Measurements from ENCODE around the gene PKDREJ.
"Not testable (repeated sequence)": the region's sequence is repeated elsewhere in the genome, so short reads cannot be mapped to it uniquely, and the experiment has no call there.

Gene PKDREJ

DNA sequence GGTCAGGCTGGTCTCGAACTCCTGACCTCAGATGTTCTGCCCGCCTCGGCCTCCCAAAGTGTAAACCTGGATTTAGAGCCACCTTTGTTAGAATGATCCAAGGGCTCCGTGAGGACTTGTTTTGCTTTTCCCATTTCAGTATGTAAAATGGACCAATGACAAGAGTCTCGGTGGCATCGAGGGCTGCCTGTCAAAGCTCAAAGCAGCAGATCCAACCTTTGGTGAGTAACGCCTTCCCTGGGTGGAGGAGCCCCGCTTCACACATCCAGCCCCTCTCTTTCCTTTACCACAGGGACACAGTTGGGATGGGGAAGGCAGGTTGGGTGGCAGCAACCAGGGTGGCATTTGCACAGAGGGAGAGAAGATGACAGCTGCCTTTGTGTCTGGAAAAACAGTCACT is 9.1 kb upstream of the PKDREJ start:
- Histone ChIP-seq H3K9me3 (ENCODE audit: insufficient read depth, low read length) (peaks cover 8% of the 10 kb centered on the region; the same call in 1 of the 2 replicates), H3K9ac (ENCODE audit: insufficient read length, low read depth) (no peak overlapping the region), H3K36me3 (ENCODE audit: insufficient read depth, insufficient read length, low read length) (peaks cover 50% of the 10 kb centered on the region), H3K4me3 (ENCODE audit: insufficient read length, low read depth) (no peak overlapping the region), H3K4me1 (ENCODE audit: insufficient read depth, insufficient read length) (peaks cover 2% of the 10 kb centered on the region), H3K27me3 (ENCODE audit: insufficient read depth, insufficient read length) (peaks cover 2% of the 10 kb centered on the region)
- TF ChIP-seq ZNF274 (IDR thresholded peaks at IDR 0.05; ENCODE audit: low read depth, low read length) (no peak), YY1 (IDR thresholded peaks at IDR 0.05; ENCODE audit: insufficient read depth, insufficient read length) (no peak), SUZ12 (IDR thresholded peaks at IDR 0.05; ENCODE audit: extremely low read depth, insufficient read depth, insufficient read length) (no peak)
- DNase-seq (ENCODE audit: low read depth, low spot score) = no peak

DNA sequence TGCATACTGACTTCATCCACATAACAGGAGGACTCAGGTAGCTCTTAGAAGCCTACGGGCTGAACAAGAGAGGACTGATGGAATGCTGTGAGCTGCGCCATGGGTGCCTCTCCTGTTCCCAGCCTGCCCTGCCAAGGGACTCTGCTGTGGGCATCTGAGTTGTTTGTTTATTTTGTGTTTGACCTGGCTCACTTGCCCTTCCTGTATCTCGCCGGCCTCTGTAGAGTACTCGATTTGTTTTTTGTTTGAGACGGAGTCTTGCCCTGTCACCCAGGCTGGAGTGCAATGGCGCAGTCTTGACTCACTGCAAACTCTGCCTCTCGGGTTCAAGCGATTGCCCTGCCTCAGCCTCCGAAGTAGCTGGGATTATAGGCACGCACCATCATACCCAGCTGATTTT is 6.4 kb upstream of the PKDREJ start:
- Histone ChIP-seq H3K27me3 (ENCODE audit: insufficient read depth, insufficient read length) (peaks cover 15% of the 10 kb centered on the region), H3K4me3 (ENCODE audit: insufficient read length, low read depth) (no peak overlapping the region), H3K9me3 (ENCODE audit: insufficient read depth, low read length) (peaks cover 13% of the 10 kb centered on the region; the same call in 1 of the 2 replicates), H3K9ac (ENCODE audit: insufficient read length, low read depth) (no peak overlapping the region), H3K4me1 (ENCODE audit: insufficient read depth, insufficient read length) (peaks cover 2% of the 10 kb centered on the region), H3K36me3 (ENCODE audit: insufficient read depth, insufficient read length, low read length) (peaks cover 33% of the 10 kb centered on the region)
- no peak for DNase-seq (ENCODE audit: low read depth, low spot score)
- no peak for TF ChIP-seq SUZ12 (IDR thresholded peaks at IDR 0.05; ENCODE audit: extremely low read depth, insufficient read depth, insufficient read length)
- TF ChIP-seq YY1 (IDR thresholded peaks at IDR 0.05; ENCODE audit: insufficient read depth, insufficient read length) = no peak
- no peak for TF ChIP-seq ZNF274 (IDR thresholded peaks at IDR 0.05; ENCODE audit: low read depth, low read length)

DNA sequence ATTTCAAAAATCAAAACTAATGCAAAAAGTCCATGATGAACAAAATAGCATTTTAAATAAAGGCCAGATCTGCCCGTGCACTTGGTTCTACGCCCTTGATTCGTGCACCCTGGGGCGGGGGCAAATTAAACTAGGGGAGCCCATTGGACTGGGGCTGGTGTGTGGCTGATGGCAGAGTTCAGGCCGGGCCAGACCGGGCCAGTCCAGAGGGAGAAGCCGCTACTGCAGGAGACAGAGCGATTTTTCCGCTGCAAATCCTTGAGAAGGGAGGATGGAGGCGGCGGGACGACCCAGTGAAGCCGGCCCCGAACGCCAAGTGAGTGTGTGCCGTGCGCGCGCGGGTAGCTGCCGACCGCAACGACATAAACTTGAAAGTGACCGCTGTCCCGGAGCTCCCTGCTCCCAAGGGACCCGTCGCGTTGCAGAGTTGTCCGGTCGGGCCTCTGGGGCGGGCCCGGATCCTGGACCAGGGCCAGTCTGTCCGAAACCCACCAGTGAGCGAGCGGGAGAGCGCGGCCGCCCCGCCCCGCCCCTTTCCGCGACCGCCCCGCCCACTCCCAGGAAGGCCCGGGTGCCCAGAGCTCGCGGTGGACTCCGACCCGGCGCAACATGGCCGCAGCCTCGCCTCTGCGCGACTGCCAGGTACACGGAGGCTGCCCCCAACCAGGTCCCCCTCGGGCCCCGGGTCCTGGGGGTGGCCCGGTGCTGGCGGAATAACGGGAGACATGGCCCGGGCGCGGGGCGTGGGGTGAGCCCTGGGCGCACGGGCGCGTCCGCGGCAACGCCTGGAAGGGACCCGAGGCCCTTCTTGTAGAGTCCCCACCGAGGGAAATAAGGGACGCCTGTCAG is 4.5 kb upstream of the PKDREJ start, which contains the start of gene TTC38:
Gene TTC38 (plus strand): TSS at position 578 of the 849 bp plus-strand sequence. CDS start 32 bp downstream, at position 610.
- peak; percentile 25 for DNase-seq (ENCODE audit: low read depth, low spot score)
- Histone ChIP-seq H3K4me3 (ENCODE audit: insufficient read length, low read depth) (peak within 1 kb of the TSS; percentile 67), H3K9me3 (ENCODE audit: insufficient read depth, low read length) (peaks cover 24% of the 10 kb centered on the region; the same call in 1 of the 2 replicates), H3K9ac (ENCODE audit: insufficient read length, low read depth) (peak within 1 kb of the TSS; percentile 72), H3K36me3 (ENCODE audit: insufficient read depth, insufficient read length, low read length) (peaks cover 15% of the 10 kb centered on the region), H3K4me1 (ENCODE audit: insufficient read depth, insufficient read length) (peaks cover 2% of the 10 kb centered on the region), H3K27me3 (ENCODE audit: insufficient read depth, insufficient read length) (peaks cover 28% of the 10 kb centered on the region)
- no peak for TF ChIP-seq SUZ12 (IDR thresholded peaks at IDR 0.05; ENCODE audit: extremely low read depth, insufficient read depth, insufficient read length)
- TF ChIP-seq YY1 (IDR thresholded peaks at IDR 0.05; ENCODE audit: insufficient read depth, insufficient read length) = no peak
- no peak for TF ChIP-seq ZNF274 (IDR thresholded peaks at IDR 0.05; ENCODE audit: low read depth, low read length)

DNA sequence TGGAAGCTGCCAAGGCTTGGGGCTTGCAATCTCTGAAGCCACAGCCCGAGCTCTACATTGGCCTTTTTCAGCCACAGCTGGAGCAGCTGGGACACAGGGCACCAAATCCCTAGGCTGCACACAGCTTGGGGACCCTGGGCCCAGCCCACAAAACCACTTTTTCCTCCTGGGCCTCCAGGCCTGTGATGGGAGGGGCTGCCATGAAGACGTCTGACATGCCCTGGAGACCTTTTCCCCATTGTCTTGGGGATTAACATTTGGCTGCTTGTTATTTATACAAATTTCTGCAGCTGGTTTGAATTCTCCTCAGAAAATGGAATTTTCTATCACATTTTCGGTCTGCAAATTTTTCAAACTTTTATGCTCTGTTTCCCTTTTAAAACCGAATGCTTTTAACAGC is 2.5 kb upstream of the PKDREJ start:
- H3K4me3 ChIP-seq (ENCODE audit: insufficient read length, low read depth); H3K9ac ChIP-seq (ENCODE audit: insufficient read length, low read depth); H3K36me3 ChIP-seq (ENCODE audit: insufficient read depth, insufficient read length, low read length); H3K4me1 ChIP-seq (ENCODE audit: insufficient read depth, insufficient read length); DNase-seq (ENCODE audit: low read depth, low spot score): not testable (repeated sequence)
- Histone ChIP-seq H3K9me3 (ENCODE audit: insufficient read depth, low read length) (peaks cover 27% of the 10 kb centered on the region; the same call in 1 of the 2 replicates), H3K27me3 (ENCODE audit: insufficient read depth, insufficient read length) (peaks cover 45% of the 10 kb centered on the region)

DNA sequence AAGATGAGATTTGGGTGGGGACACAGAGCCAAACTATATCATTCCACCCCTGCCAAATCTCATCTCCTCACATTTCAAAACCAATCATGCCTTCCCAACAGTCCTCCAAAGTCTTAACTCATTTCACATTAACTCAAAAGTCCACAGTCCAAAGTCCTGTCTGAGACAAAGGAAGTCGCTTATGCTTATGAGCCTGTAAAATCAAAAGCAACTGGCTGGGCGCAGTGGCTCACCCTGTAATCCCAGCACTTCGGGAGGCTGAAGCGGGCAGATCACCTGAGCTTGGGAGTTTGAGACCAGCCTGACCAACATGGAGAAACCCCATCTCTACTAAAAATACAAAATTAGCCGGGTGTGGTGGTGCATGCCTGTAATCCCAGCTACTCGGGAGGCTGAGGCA is 1.4 kb upstream of the PKDREJ start:
- H3K27me3 ChIP-seq (ENCODE audit: insufficient read depth, insufficient read length) = peaks cover 55% of the 10 kb centered on the region
- peaks cover 27% of the 10 kb centered on the region; the same call in 1 of the 2 replicates for H3K9me3 ChIP-seq (ENCODE audit: insufficient read depth, low read length)
- H3K36me3 ChIP-seq (ENCODE audit: insufficient read depth, insufficient read length, low read length); DNase-seq (ENCODE audit: low read depth, low spot score); H3K4me3 ChIP-seq (ENCODE audit: insufficient read length, low read depth); H3K4me1 ChIP-seq (ENCODE audit: insufficient read depth, insufficient read length); H3K9ac ChIP-seq (ENCODE audit: insufficient read length, low read depth): not testable (repeated sequence)

DNA sequence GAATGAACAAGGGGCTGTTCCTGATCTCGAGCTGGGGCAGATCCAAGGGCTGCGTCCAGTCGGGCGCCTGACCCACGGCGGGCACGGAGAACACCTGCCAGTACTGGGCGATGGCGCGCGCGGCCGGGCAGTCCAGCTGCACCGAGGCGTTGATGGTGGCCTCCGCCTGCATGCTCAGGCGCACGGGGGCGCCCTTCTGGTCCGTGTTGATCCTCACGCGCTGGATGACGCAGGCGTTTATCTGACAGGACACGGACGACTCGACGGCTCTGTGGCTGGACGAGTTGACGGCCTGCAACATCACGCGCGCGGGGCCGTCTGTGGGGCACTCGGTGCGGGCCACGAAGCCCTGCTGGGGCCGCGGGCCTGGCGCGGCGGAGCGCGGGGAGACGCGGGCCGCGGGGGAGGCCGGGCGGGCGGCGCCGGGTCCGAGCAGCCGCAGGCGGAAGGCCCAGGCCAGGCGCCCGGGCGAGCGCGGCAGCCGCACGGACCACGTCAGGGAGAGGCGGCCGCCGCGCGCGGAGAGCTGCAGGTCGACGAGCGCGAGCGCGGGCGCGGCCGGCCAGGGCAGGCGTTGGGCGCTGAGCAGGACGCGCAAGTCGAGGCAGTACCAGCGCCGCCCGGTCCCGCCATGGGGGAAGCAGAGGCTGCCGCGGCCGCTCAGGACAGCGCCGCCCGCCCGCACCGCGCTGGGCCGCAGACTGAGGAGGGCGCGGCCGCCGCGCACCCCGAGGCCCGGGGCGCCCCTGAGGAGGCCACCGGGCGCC is 511 bp downstream of the PKDREJ start:
- DNase-seq (ENCODE audit: low read depth, low spot score) = peak; percentile 22
- H3K4me3 ChIP-seq (ENCODE audit: insufficient read length, low read depth) = peak overlapping the region; percentile 32
- TF ChIP-seq SUZ12 (IDR thresholded peaks at IDR 0.05; ENCODE audit: extremely low read depth, insufficient read depth, insufficient read length) (no peak), YY1 (IDR thresholded peaks at IDR 0.05; ENCODE audit: insufficient read depth, insufficient read length) (no peak), ZNF274 (IDR thresholded peaks at IDR 0.05; ENCODE audit: low read depth, low read length) (no peak)
- H3K9me3 ChIP-seq (ENCODE audit: insufficient read depth, low read length) = peaks cover 27% of the 10 kb centered on the region; the same call in 1 of the 2 replicates
- no peaks in the 10 kb centered on the region for H3K4me1 ChIP-seq (ENCODE audit: insufficient read depth, insufficient read length)
- no peaks in the 10 kb centered on the region for H3K36me3 ChIP-seq (ENCODE audit: insufficient read depth, insufficient read length, low read length)
- peak overlapping the region; percentile 61 for H3K9ac ChIP-seq (ENCODE audit: insufficient read length, low read depth)
- H3K27me3 ChIP-seq (ENCODE audit: insufficient read depth, insufficient read length) = peaks cover 56% of the 10 kb centered on the region

DNA sequence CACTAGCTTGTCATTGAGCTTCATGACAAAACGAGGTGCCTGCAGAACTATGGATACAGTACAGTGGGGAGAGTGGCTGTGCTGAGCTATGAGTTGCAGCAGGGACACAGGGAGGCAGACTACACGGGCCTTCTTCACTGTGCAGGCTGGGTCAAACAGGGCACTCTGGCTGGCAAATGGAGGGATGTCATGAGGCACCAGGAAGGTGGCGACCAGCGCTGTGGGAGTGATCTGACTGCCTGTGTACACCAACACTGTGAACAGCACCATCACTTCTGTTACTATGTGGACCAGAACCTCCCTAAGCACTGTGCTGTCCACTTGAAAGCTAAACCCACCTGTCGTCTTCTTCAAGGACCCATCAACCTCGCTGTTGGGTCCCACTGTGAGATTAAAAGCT is 3.1 kb downstream of the PKDREJ start:
- Histone ChIP-seq H3K9ac (ENCODE audit: insufficient read length, low read depth) (no peak overlapping the region), H3K4me3 (ENCODE audit: insufficient read length, low read depth) (no peak overlapping the region), H3K9me3 (ENCODE audit: insufficient read depth, low read length) (peaks cover 16% of the 10 kb centered on the region; the same call in 1 of the 2 replicates), H3K36me3 (ENCODE audit: insufficient read depth, insufficient read length, low read length) (no peaks in the 10 kb centered on the region), H3K4me1 (ENCODE audit: insufficient read depth, insufficient read length) (no peaks in the 10 kb centered on the region), H3K27me3 (ENCODE audit: insufficient read depth, insufficient read length) (peaks cover 41% of the 10 kb centered on the region)
- TF ChIP-seq ZNF274 (IDR thresholded peaks at IDR 0.05; ENCODE audit: low read depth, low read length) (no peak), YY1 (IDR thresholded peaks at IDR 0.05; ENCODE audit: insufficient read depth, insufficient read length) (no peak), SUZ12 (IDR thresholded peaks at IDR 0.05; ENCODE audit: extremely low read depth, insufficient read depth, insufficient read length) (no peak)
- DNase-seq (ENCODE audit: low read depth, low spot score) = no peak
